Measurements from ENCODE around the gene CTNNA3.

DNA sequence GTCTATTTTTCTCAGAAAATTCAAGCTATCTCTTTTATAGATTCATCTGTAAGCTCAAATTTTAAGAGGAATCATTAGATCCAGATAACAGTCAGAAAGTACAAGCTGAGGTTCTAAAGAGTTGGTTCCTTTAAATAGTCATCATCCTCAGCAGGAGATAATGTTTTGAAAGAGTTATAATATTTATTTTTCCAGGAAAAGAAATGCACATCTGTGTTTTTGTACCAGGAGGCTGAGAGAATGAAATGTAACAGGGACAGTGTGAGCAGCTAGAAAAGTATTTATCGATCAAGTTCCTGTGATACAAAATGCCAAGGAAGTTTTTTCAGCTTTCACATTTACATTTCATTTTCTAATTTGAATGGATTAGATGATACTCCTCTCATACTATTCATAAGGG, 890.4 kb downstream of the CTNNA3 start:
- TF ChIP-seq POLR2A (IDR thresholded peaks at IDR 0.05): no peak
- TF ChIP-seq, protein P1, sequence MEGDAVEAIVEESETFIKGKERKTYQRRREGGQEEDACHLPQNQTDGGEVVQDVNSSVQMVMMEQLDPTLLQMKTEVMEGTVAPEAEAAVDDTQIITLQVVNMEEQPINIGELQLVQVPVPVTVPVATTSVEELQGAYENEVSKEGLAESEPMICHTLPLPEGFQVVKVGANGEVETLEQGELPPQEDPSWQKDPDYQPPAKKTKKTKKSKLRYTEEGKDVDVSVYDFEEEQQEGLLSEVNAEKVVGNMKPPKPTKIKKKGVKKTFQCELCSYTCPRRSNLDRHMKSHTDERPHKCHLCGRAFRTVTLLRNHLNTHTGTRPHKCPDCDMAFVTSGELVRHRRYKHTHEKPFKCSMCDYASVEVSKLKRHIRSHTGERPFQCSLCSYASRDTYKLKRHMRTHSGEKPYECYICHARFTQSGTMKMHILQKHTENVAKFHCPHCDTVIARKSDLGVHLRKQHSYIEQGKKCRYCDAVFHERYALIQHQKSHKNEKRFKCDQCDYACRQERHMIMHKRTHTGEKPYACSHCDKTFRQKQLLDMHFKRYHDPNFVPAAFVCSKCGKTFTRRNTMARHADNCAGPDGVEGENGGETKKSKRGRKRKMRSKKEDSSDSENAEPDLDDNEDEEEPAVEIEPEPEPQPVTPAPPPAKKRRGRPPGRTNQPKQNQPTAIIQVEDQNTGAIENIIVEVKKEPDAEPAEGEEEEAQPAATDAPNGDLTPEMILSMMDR (IDR thresholded peaks at IDR 0.05): no peak
